ENCODE measurements around the gene PQBP1. TPM values are rescaled to one million over a fixed set of nuclear protein-coding genes. Genes with fewer than 3 reads are reported as not detected.

PQBP1 gene
- total and polyA plus RNA-seq, 2 of the 13 experiments (the other 11 are each of a cell fraction or from before 2014, with no cell fraction given) = 58.1 to 80.9 TPM

DNA sequence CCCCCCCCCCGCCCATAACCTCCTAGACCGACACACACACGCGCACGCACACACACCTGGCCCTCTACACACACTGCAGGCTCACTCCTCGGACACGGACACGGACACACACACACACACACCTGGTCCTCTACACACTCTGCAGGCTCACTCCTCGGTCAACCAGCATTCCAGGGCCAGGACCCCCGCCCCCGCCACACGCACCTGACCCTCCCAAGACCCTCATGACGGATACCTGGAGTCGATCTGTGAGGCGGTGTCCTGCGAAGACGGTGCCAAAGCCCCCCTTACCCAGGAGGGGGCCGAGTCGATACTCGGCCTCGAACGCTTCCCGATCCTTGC, 20.5 kb downstream of the PQBP1 start:
- H3K9me3 ChIP-seq (ENCODE audit: low read length) = no peaks in the 10 kb centered on the region
- H3K4me1 ChIP-seq (ENCODE audit: insufficient read depth, low read length) = peaks cover 31% of the 10 kb centered on the region
- H3K27me3 ChIP-seq (ENCODE audit: control insufficient read depth in 1 of 2, insufficient read depth in 2 of 2, low read length in 2 of 2) = no peaks in the 10 kb centered on the region
- H3K79me2 ChIP-seq (ENCODE audit: insufficient read depth, low read length) = peaks cover 13% of the 10 kb centered on the region
- TF ChIP-seq ZNF841 (CRISPR knock-in tag; IDR thresholded peaks at IDR 0.05; ENCODE audit: borderline replicate concordance) (0 out of 2 replicates have a peak, but pooled peaks have one; percentile 27), EHMT2 (IDR thresholded peaks at IDR 0.05; ENCODE audit: borderline replicate concordance, low read depth, low read length) (no peak), GFI1 (CRISPR knock-in tag; IDR thresholded peaks at IDR 0.05; ENCODE audit: borderline replicate concordance) (no peak), HOXA9 (CRISPR knock-in tag; IDR thresholded peaks at IDR 0.05; ENCODE audit: borderline replicate concordance) (0 out of 2 replicates have a peak, but pooled peaks have one; percentile 23)
- TF ChIP-seq, protein P1, sequence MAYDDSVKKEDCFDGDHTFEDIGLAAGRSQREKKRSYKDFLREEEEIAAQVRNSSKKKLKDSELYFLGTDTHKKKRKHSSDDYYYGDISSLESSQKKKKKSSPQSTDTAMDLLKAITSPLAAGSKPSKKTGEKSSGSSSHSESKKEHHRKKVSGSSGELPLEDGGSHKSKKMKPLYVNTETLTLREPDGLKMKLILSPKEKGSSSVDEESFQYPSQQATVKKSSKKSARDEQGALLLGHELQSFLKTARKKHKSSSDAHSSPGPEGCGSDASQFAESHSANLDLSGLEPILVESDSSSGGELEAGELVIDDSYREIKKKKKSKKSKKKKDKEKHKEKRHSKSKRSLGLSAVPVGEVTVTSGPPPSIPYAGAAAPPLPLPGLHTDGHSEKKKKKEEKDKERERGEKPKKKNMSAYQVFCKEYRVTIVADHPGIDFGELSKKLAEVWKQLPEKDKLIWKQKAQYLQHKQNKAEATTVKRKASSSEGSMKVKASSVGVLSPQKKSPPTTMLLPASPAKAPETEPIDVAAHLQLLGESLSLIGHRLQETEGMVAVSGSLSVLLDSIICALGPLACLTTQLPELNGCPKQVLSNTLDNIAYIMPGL (CRISPR knock-in tag; IDR thresholded peaks at IDR 0.05; ENCODE audit: borderline replicate concordance in 1 of 2, low read depth in 1 of 2) = 0 out of 4 replicates have a peak, but pooled peaks of 1 of the 2 experiments have one; percentile 14
- no peak for DNase-seq (ENCODE audit: low spot score)
- peak overlapping the region; percentile 60 to 85 (median 75); a peak in 5 of 6 replicates for H3K4me3 ChIP-seq (replicated peaks in 1 of 3; ENCODE audit: insufficient read depth in 1 of 3, low read depth in 2 of 3, low read length in 3 of 3)
- H3K27ac ChIP-seq (ENCODE audit: extremely low read length, insufficient read depth, low read length) = peak overlapping the region; percentile 68
- POLR2A ChIA-PET = no interaction called here
- WGBS (ENCODE audit: low lambda C conversion rate) = no CpG with 5 or more reads among the region's 23 CpGs
- H3K4me2 ChIP-seq (ENCODE audit: low read depth, low read length) = peak overlapping the region; percentile 83
- FAIRE-seq = no peak
- intact Hi-C loops (cut with micrococcal nuclease; ENCODE audit: unreplicated experiment) (loop anchor here (5.0 to 10.0 kb wide), 2 partner anchors 153 to 271 kb away; partner anchors contain the start of gene GLOD5), in situ Hi-C loops (cut with HindIII; ENCODE audit: extremely low pct_ligation_motif_present, low pct_unique_long_range_greater_than_20kb) (no loop called here)
- no TSS peak for BruUV-seq (replicated peaks)
- no peak overlapping the region for H2AFZ ChIP-seq (ENCODE audit: low read length)
- CTCF ChIA-PET (ENCODE audit: low intra/inter-chr PET ratio, low total read pairs) = no interaction called here
- peaks cover 0 to 17% of the 10 kb centered on the region in 2 experiments; a peak in 2 of 5 replicates for H3K36me3 ChIP-seq (replicated peaks in 1 of 2; ENCODE audit: control insufficient read depth in 1 of 2, insufficient read depth in 2 of 2, low read length in 2 of 2)
- peak; percentile 13 for ATAC-seq
- H3K9ac ChIP-seq (ENCODE audit: insufficient read depth, low read depth, low read length) = peak overlapping the region; percentile 76
- no peaks in the 10 kb centered on the region for H4K20me1 ChIP-seq (ENCODE audit: insufficient read depth, low read length)
